ENCODE results near the gene CCDC187.

CCDC187 gene

GRCh38 chr9:136252281-136252680, 51.6 kb downstream of the CCDC187 start:
- no peak for DNase-seq (ENCODE audit: low read depth)

GRCh38 chr9:136251264-136252115, 52.4 kb downstream of the CCDC187 start:
- DNase-seq (ENCODE audit: low read depth), result no peak

GRCh38 chr9:136250676-136251075, 53.2 kb downstream of the CCDC187 start:
- DNase-seq (ENCODE audit: low read depth), result no peak

- no peak for DNase-seq (ENCODE audit: low read depth)
These were observed 53.9 kb downstream of the CCDC187 start for GRCh38 chr9:136249877-136250559.

- no peak for DNase-seq (ENCODE audit: low read depth)
These were observed 54.7 kb downstream of the CCDC187 start for GRCh38 chr9:136248951-136249876.

GRCh38 chr9:136247947-136248637, 55.8 kb downstream of the CCDC187 start:
- no peak for DNase-seq (ENCODE audit: low read depth)

- DNase-seq (ENCODE audit: low read depth), result no peak
These were observed 56.4 kb downstream of the CCDC187 start for GRCh38 chr9:136247551-136247916.

- DNase-seq (ENCODE audit: low read depth), result no peak
These were observed 56.9 kb downstream of the CCDC187 start for GRCh38 chr9:136246849-136247550.

- peak; percentile 40 for DNase-seq (ENCODE audit: low read depth)
These were observed 58.4 kb downstream of the CCDC187 start, which contains the start of gene QSOX2 for GRCh38 chr9:136245219-136246150. TSS of gene QSOX2 (minus strand) at chr9:136245812. CDS start at chr9:136245803, 9 bp downstream.

- DNase-seq (ENCODE audit: low read depth), result no peak
These were observed 59.0 kb downstream of the CCDC187 start for GRCh38 chr9:136244969-136245218.

GRCh38 chr9:136244122-136244968, 59.5 kb downstream of the CCDC187 start:
- no peak for DNase-seq (ENCODE audit: low read depth)

- DNase-seq (ENCODE audit: low read depth), result no peak
These were observed 60.3 kb downstream of the CCDC187 start for GRCh38 chr9:136243631-136244030.

GRCh38 chr9:136242918-136243525, 60.9 kb downstream of the CCDC187 start:
- DNase-seq (ENCODE audit: low read depth), result no peak

GRCh38 chr9:136242248-136242647, 61.6 kb downstream of the CCDC187 start:
- DNase-seq (ENCODE audit: low read depth), result no peak

- no peak for DNase-seq (ENCODE audit: low read depth)
These were observed 62.4 kb downstream of the CCDC187 start for GRCh38 chr9:136241542-136241941.

- DNase-seq (ENCODE audit: low read depth), result no peak
These were observed 63.0 kb downstream of the CCDC187 start for GRCh38 chr9:136240941-136241340.

- no peak for DNase-seq (ENCODE audit: low read depth)
These were observed 63.9 kb downstream of the CCDC187 start for GRCh38 chr9:136239983-136240330.

- DNase-seq (ENCODE audit: low read depth), result no peak
These were observed 64.5 kb downstream of the CCDC187 start for GRCh38 chr9:136239135-136239982.

All from GM04504 (cell line).